Measurements from ENCODE around the gene ATAD2B.

ATAD2B gene

GRCh38 chr2:23698721-23699579, 228.0 kb downstream of the ATAD2B start:
- Histone ChIP-seq H3K36me3 (no peaks in the 10 kb centered on the region), H3K27ac (no peak overlapping the region), H3K27me3 (no peaks in the 10 kb centered on the region), H3K4me3 (ENCODE audit: low read depth in 1 of 2, low read length in 1 of 2) (no peak overlapping the region), H3K9me3 (no peaks in the 10 kb centered on the region), H3K4me1 (ENCODE audit: control insufficient read depth in 1 of 2, insufficient read depth in 1 of 2, low read depth in 1 of 2, low read length in 1 of 2) (no peaks in the 10 kb centered on the region)
- TF ChIP-seq CTCF (IDR thresholded peaks at IDR 0.05): no peak

Data from neutrophil (primary cell).